Body of pancreas (tissue), 4 donors: Measurements from ENCODE around the gene CD247.

Source experiments
- POLR2A ChIP-seq, 3 donors: fragments of 450-650 bp; IDR thresholded peaks; one replicate each; pipeline ENCODE4 v1.6.1; 2016; ENCODE audit warnings: antibody characterized with exemption in 3 of 3, mild to moderate bottlenecking in 2 of 3
- TF ChIP-seq, protein P1 (sequence below), 7 experiments: fragments of 450-650 bp in 4 of 7; fragments of 200-600 bp in 3 of 7; sonication (generic) in 3 of 7; IDR thresholded peaks; one replicate each; pipeline ENCODE4 v1.5.1; 2016 to 2019; ENCODE audit warnings: antibody characterized with exemption in 7 of 7

GRCh38 chr1:167454304-167454893 is 63.9 kb downstream of the CD247 start:
- TF ChIP-seq, protein P1, sequence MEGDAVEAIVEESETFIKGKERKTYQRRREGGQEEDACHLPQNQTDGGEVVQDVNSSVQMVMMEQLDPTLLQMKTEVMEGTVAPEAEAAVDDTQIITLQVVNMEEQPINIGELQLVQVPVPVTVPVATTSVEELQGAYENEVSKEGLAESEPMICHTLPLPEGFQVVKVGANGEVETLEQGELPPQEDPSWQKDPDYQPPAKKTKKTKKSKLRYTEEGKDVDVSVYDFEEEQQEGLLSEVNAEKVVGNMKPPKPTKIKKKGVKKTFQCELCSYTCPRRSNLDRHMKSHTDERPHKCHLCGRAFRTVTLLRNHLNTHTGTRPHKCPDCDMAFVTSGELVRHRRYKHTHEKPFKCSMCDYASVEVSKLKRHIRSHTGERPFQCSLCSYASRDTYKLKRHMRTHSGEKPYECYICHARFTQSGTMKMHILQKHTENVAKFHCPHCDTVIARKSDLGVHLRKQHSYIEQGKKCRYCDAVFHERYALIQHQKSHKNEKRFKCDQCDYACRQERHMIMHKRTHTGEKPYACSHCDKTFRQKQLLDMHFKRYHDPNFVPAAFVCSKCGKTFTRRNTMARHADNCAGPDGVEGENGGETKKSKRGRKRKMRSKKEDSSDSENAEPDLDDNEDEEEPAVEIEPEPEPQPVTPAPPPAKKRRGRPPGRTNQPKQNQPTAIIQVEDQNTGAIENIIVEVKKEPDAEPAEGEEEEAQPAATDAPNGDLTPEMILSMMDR (IDR thresholded peaks at IDR 0.05), result no peak
- TF ChIP-seq POLR2A (IDR thresholded peaks at IDR 0.05), result no peak
